ENCODE data around the gene LPA.
"Not testable (repeated sequence)": the region's sequence is repeated elsewhere in the genome, so short reads cannot be mapped to it uniquely, and the experiment has no call there.

The LPA gene

GRCh38 chr6:160664198-160664597 lies at the start of gene LPA:
LPA (minus strand) TSS chr6:160664275; CDS start chr6:160664214, 61 bp downstream.
- DNase-seq (ENCODE audit: low read depth in 1 of 2, low spot score in 1 of 2): not testable (repeated sequence)

- not testable (repeated sequence) for DNase-seq (ENCODE audit: low read depth in 1 of 2, low spot score in 1 of 2)
Observed at GRCh38 chr6:160708993-160709392, 44.9 kb upstream of the LPA start.

- DNase-seq (ENCODE audit: low read depth in 1 of 2, low spot score in 1 of 2): not testable (repeated sequence)
Observed at GRCh38 chr6:160704688-160705087, 40.6 kb upstream of the LPA start.

- DNase-seq (ENCODE audit: low read depth in 1 of 2, low spot score in 1 of 2): not testable (repeated sequence)
Observed at GRCh38 chr6:160701918-160702680, 38.0 kb upstream of the LPA start, which contains the start of gene PLG. PLG (plus strand) TSS chr6:160702244; CDS start chr6:160702305, 61 bp downstream.

- no peak for DNase-seq (ENCODE audit: low read depth in 1 of 2, low spot score in 1 of 2)
Observed at GRCh38 chr6:160697826-160698225, 33.8 kb upstream of the LPA start.

GRCh38 chr6:160696884-160697283 lies 32.8 kb upstream of the LPA start:
- DNase-seq (ENCODE audit: low read depth in 1 of 2, low spot score in 1 of 2): not testable (repeated sequence)

- DNase-seq (ENCODE audit: low read depth in 1 of 2, low spot score in 1 of 2): not testable (repeated sequence)
Observed at GRCh38 chr6:160695622-160696021, 31.5 kb upstream of the LPA start.

- not testable (repeated sequence) for DNase-seq (ENCODE audit: low read depth in 1 of 2, low spot score in 1 of 2)
Observed at GRCh38 chr6:160695025-160695424, 30.9 kb upstream of the LPA start.

GRCh38 chr6:160692369-160692959 lies 28.4 kb upstream of the LPA start:
- no peak for DNase-seq (ENCODE audit: low read depth in 1 of 2, low spot score in 1 of 2)

GRCh38 chr6:160691617-160692016 lies 27.5 kb upstream of the LPA start:
- no peak for DNase-seq (ENCODE audit: low read depth in 1 of 2, low spot score in 1 of 2)

GRCh38 chr6:160690458-160690857 lies 26.4 kb upstream of the LPA start:
- no peak for DNase-seq (ENCODE audit: low read depth in 1 of 2, low spot score in 1 of 2)

GRCh38 chr6:160685762-160686450 lies 21.8 kb upstream of the LPA start:
- no peak for DNase-seq (ENCODE audit: low read depth in 1 of 2, low spot score in 1 of 2)

GRCh38 chr6:160685101-160685761 lies 21.2 kb upstream of the LPA start:
- not testable (repeated sequence) for DNase-seq (ENCODE audit: low read depth in 1 of 2, low spot score in 1 of 2)

GRCh38 chr6:160679402-160679769 lies 15.3 kb upstream of the LPA start:
- DNase-seq (ENCODE audit: low read depth in 1 of 2, low spot score in 1 of 2): no peak

GRCh38 chr6:160678744-160679401 lies 14.8 kb upstream of the LPA start:
- DNase-seq (ENCODE audit: low read depth in 1 of 2, low spot score in 1 of 2): no peak

GRCh38 chr6:160678230-160678629 lies 14.2 kb upstream of the LPA start:
- no peak for DNase-seq (ENCODE audit: low read depth in 1 of 2, low spot score in 1 of 2)

- not testable (repeated sequence) for DNase-seq (ENCODE audit: low read depth in 1 of 2, low spot score in 1 of 2)
Observed at GRCh38 chr6:160676418-160676817, 12.3 kb upstream of the LPA start.

GRCh38 chr6:160668589-160668988 lies 4.5 kb upstream of the LPA start:
- DNase-seq (ENCODE audit: low read depth in 1 of 2, low spot score in 1 of 2): no peak

GRCh38 chr6:160667639-160668481 lies 3.8 kb upstream of the LPA start:
- DNase-seq (ENCODE audit: low read depth in 1 of 2, low spot score in 1 of 2): peak in 1 of 2 donors; percentile 12

GRCh38 chr6:160662842-160663241 lies 1.2 kb downstream of the LPA start:
- DNase-seq (ENCODE audit: low read depth in 1 of 2, low spot score in 1 of 2): no peak

All from stimulated activated CD4-positive, alpha-beta T cell treated with anti-CD3 and anti-CD28 coated beads, Interleukin-15, amount 100 ng/mL, for 1 hour (primary cell).